Measurements from ENCODE around the gene PDE11A.
A peak's percentile ranks its signal among the peaks of the same experiment; 100 is the strongest.

The PDE11A gene

GRCh38 chr2:177728920-177729319 lies 343.7 kb downstream of the PDE11A start:
- DNase-seq (ENCODE audit: low read depth): no peak

DNA sequence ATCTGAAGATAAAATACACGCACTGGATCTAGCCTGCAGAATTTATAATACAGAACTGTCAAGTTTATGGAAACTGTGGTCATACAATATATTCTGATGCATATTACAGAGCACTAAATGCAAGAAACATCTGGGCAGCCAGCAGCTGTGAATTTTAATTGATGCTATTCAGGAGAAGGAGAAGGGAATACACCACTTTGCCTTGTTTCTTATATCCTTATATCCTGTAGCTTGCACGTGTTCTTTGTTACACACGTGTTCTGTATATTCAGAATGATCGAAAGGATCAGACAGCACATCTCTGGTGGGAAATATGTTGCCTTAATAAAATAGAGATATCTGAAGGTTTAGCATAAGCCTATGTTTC lies 344.2 kb downstream of the PDE11A start:
- TF ChIP-seq CTCF (conservative IDR thresholded peaks at IDR 0.05; ENCODE audit: low read length): no peak
- DNase-seq (ENCODE audit: low read depth): no peak

More at GRCh38 chr2:177728920-177729319, 343.7 kb downstream of the PDE11A start:
- H3K4me3 ChIP-seq (ENCODE audit: low read length): no peak overlapping the region
- no peak for TF ChIP-seq CTCF (conservative IDR thresholded peaks at IDR 0.05; ENCODE audit: low read length)

GRCh38 chr2:177727577-177728398 lies 344.8 kb downstream of the PDE11A start:
- TF ChIP-seq CTCF (conservative IDR thresholded peaks at IDR 0.05; ENCODE audit: low read length): no peak
- no peak overlapping the region for H3K4me3 ChIP-seq (ENCODE audit: low read length)
- DNase-seq (ENCODE audit: low read depth): no peak

More for the DNA sequence above, 344.2 kb downstream of the PDE11A start:
- H3K4me3 ChIP-seq (ENCODE audit: low read length): no peak overlapping the region

DNA sequence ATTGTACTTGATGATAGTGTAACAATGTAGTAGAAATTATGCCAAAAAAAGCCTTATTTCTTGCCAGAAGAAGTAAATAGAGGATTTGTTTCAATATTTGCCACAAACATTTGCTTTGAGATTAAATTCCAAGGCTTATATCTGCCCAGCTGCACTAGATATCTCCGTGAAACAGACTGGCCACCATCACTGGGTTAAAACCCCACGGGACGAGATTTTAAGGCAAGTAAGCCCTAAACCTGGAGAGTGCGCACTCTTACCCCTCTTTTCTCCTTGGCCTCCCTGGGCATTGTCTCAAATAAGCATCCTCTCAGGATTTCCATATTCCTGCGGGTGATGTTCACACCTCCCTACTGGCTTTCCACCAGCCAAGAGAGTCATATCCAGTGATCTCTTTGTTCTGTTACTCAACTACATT lies 345.6 kb downstream of the PDE11A start:
- no peak for TF ChIP-seq CTCF (conservative IDR thresholded peaks at IDR 0.05; ENCODE audit: low read length)
- DNase-seq (ENCODE audit: low read depth): no peak
- H3K4me3 ChIP-seq (ENCODE audit: low read length): no peak overlapping the region

DNA sequence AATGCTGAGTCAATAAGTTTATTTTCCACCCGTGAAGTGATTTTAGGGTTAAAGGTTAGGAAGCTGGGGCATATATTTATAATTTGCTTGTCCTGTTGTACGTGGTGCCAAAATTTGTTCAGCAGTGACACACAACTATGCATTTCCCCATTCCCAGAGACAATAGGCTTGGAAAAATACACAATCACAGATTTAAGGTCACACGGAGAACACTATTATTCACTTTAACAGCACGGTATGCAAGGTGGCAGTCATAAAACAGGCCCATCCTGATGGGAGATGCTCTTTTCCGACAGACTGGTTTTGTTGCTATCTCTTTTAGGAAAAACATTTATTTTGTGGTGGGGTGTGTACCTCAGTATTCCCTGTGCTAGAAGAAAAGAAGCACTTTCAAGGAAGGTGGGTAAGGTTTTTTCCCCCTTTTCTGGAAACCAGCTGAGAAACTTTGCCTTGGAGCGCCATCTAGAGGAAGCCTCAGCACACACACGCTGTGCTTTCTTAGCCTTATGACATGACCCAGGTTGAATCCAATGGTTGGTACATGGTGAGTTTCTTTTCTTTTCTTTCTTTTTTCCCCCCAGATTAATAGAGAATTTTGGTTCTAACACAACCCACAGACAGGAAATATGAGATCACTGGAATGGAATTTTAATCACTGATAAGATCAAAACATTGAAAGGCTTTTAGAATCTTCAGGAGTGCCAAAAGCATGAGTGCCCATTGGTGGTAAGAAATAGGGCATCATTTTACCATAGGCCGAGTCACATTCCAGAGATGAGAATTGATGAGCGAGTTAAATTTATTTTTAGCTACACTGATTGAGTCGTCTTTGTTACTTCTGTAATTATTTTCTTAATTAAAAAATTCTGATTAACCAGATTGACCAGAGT lies 347.9 kb downstream of the PDE11A start:
- DNase-seq (ENCODE audit: low read depth): peak; percentile 40
- no peak overlapping the region for H3K4me3 ChIP-seq (ENCODE audit: low read length)
- peak; percentile 99 for TF ChIP-seq CTCF (conservative IDR thresholded peaks at IDR 0.05; ENCODE audit: low read length)

- no peak overlapping the region for H3K4me3 ChIP-seq (ENCODE audit: low read length)
- TF ChIP-seq CTCF (conservative IDR thresholded peaks at IDR 0.05; ENCODE audit: low read length): no peak
- no peak for DNase-seq (ENCODE audit: low read depth)
Observed at GRCh38 chr2:177723235-177723634, 349.3 kb downstream of the PDE11A start.

All from AG10803 (cell line).